Natural killer cell treated with Interleukin-12 subunit alpha and Interleukin-12 subunit beta and Interleukin-15 and Interleukin-18, amount 100 ng/mL, for 72 hours (primary cell): ENCODE data around the gene ASB11. TPM values are rescaled to one million over a fixed set of nuclear protein-coding genes. Genes with fewer than 3 reads are reported as not detected.

Experiments used
- ATAC-seq, 2 donors: fragments of 150-1000 bp; cut with Tn5 transposase in 1 of 2; sonication (Bioruptor Pico), chemical (Tn5 transposase) in 1 of 2; 2 replicates each; pipeline ENCODE4 v1.10.0; 2021
- DNase-seq: peaks from one replicate; pipeline ENCODE4 v3.0.0; 2022; ENCODE audit warnings: low spot score
- H3K27ac Mint-ChIP-seq, 2 donors: 1 replicate in 1 of 2; 2 replicates in 1 of 2; pipeline ENCODE4 v1.8.0; 2022; ENCODE audit warnings: mixed read lengths in 2 of 2, mild to moderate bottlenecking in 1 of 2, moderate library complexity in 1 of 2
- H3K27me3 Mint-ChIP-seq, 2 donors: 1 replicate in 1 of 2; 2 replicates in 1 of 2; pipeline ENCODE4 v1.8.0; 2022; ENCODE audit warnings: mixed read lengths in 2 of 2
- H3K36me3 Mint-ChIP-seq: one replicate; pipeline ENCODE4 v1.8.0; 2022; ENCODE audit warnings: mixed read lengths
- H3K4me1 Mint-ChIP-seq, 2 donors: 1 replicate in 1 of 2; 2 replicates in 1 of 2; pipeline ENCODE4 v1.8.0; 2022; ENCODE audit warnings: low read depth in 2 of 2, mixed read lengths in 2 of 2, mild to moderate bottlenecking in 1 of 2
- H3K4me3 Mint-ChIP-seq: one replicate; pipeline ENCODE4 v1.8.0; 2022; ENCODE audit warnings: mixed read lengths
- H3K9me3 Mint-ChIP-seq: 2 replicates; pipeline ENCODE4 v1.8.0; 2022; ENCODE audit warnings: mixed read lengths
- total RNA-seq, 2 donors: library from RNA; stranded (reverse); gene quantifications; one replicate each; pipeline ENCODE4 v1.2.3, GENCODE V29; 2022

ASB11 gene
- not detected for total RNA-seq

GRCh38 chrX:15315509-15315908 is at the start of gene ASB11:
TSS of gene ASB11 (minus strand) at chrX:15315640. CDS start at chrX:15315605, 35 bp downstream.
- DNase-seq (no peak), ATAC-seq (no peak)
- H3K27me3 Mint-ChIP-seq, result peaks cover 0 to 3% of the 10 kb centered on the region in 2 donors
- no peaks in the 10 kb centered on the region for H3K4me1 Mint-ChIP-seq
- no peak within 1 kb of the TSS for H3K27ac Mint-ChIP-seq
- no peaks in the 10 kb centered on the region for H3K36me3 Mint-ChIP-seq
- H3K4me3 Mint-ChIP-seq, result no peak within 1 kb of the TSS
- no peaks in the 10 kb centered on the region for H3K9me3 Mint-ChIP-seq

- no peak for DNase-seq
- Mint-ChIP-seq H3K9me3 (no peaks in the 10 kb centered on the region), H3K4me3 (no peak overlapping the region), H3K27me3 (peaks cover 19 to 28% of the 10 kb centered on the region in 2 donors), H3K27ac (no peak overlapping the region), H3K4me1 (no peaks in the 10 kb centered on the region), H3K36me3 (no peaks in the 10 kb centered on the region)
- ATAC-seq, result no peak
Measured at GRCh38 chrX:15359701-15360100, 44.3 kb upstream of the ASB11 start.

GRCh38 chrX:15358533-15358932 is 43.1 kb upstream of the ASB11 start:
- no peak for ATAC-seq
- Mint-ChIP-seq H3K9me3 (no peaks in the 10 kb centered on the region), H3K4me1 (no peaks in the 10 kb centered on the region), H3K36me3 (no peaks in the 10 kb centered on the region), H3K27me3 (peaks cover 12 to 23% of the 10 kb centered on the region in 2 donors), H3K4me3 (no peak overlapping the region), H3K27ac (no peak overlapping the region)
- DNase-seq, result no peak

- ATAC-seq, result no peak
- H3K27ac Mint-ChIP-seq, result no peak overlapping the region
- H3K4me1 Mint-ChIP-seq, result no peaks in the 10 kb centered on the region
- no peaks in the 10 kb centered on the region for H3K36me3 Mint-ChIP-seq
- no peak overlapping the region for H3K4me3 Mint-ChIP-seq
- peaks cover 12 to 21% of the 10 kb centered on the region in 2 donors for H3K27me3 Mint-ChIP-seq
- DNase-seq, result no peak
- H3K9me3 Mint-ChIP-seq, result no peaks in the 10 kb centered on the region
Measured at GRCh38 chrX:15356444-15356843, 41.0 kb upstream of the ASB11 start.

- Mint-ChIP-seq H3K27ac (no peak overlapping the region), H3K9me3 (no peaks in the 10 kb centered on the region), H3K4me3 (no peak overlapping the region), H3K27me3 (peaks cover 12 to 20% of the 10 kb centered on the region in 2 donors), H3K4me1 (no peaks in the 10 kb centered on the region), H3K36me3 (no peaks in the 10 kb centered on the region)
- no peak for DNase-seq
- no peak for ATAC-seq
Measured at GRCh38 chrX:15350329-15350996, 35.0 kb upstream of the ASB11 start.

GRCh38 chrX:15349046-15349445 is 33.6 kb upstream of the ASB11 start:
- DNase-seq, result no peak

GRCh38 chrX:15345976-15346375 is 30.5 kb upstream of the ASB11 start:
- Mint-ChIP-seq H3K9me3 (no peaks in the 10 kb centered on the region), H3K27me3 (peaks cover 22 to 29% of the 10 kb centered on the region in 2 donors), H3K27ac (no peak overlapping the region), H3K4me3 (no peak overlapping the region), H3K4me1 (no peaks in the 10 kb centered on the region), H3K36me3 (no peaks in the 10 kb centered on the region)
- no peak for DNase-seq
- ATAC-seq, result no peak

More at GRCh38 chrX:15349046-15349445, 33.6 kb upstream of the ASB11 start:
- no peaks in the 10 kb centered on the region for H3K4me1 Mint-ChIP-seq
- no peaks in the 10 kb centered on the region for H3K36me3 Mint-ChIP-seq
- H3K27me3 Mint-ChIP-seq, result peaks cover 13 to 21% of the 10 kb centered on the region in 2 donors
- no peak for ATAC-seq
- H3K9me3 Mint-ChIP-seq, result no peaks in the 10 kb centered on the region
- H3K4me3 Mint-ChIP-seq, result no peak overlapping the region
- H3K27ac Mint-ChIP-seq, result no peak overlapping the region

GRCh38 chrX:15344106-15344505 is 28.7 kb upstream of the ASB11 start:
- no peak overlapping the region for H3K27ac Mint-ChIP-seq
- peaks cover 28 to 32% of the 10 kb centered on the region in 2 donors for H3K27me3 Mint-ChIP-seq
- H3K36me3 Mint-ChIP-seq, result no peaks in the 10 kb centered on the region
- DNase-seq (no peak), ATAC-seq (no peak)
- no peaks in the 10 kb centered on the region for H3K4me1 Mint-ChIP-seq
- H3K9me3 Mint-ChIP-seq, result no peaks in the 10 kb centered on the region
- no peak overlapping the region for H3K4me3 Mint-ChIP-seq

- DNase-seq (no peak), ATAC-seq (no peak)
- H3K9me3 Mint-ChIP-seq, result no peaks in the 10 kb centered on the region
- peaks cover 21 to 23% of the 10 kb centered on the region in 2 donors for H3K27me3 Mint-ChIP-seq
- H3K4me3 Mint-ChIP-seq, result no peak overlapping the region
- H3K4me1 Mint-ChIP-seq, result no peaks in the 10 kb centered on the region
- no peaks in the 10 kb centered on the region for H3K36me3 Mint-ChIP-seq
- no peak overlapping the region for H3K27ac Mint-ChIP-seq
Measured at GRCh38 chrX:15343075-15343476, 27.6 kb upstream of the ASB11 start.

GRCh38 chrX:15340867-15341266 is 25.4 kb upstream of the ASB11 start:
- no peaks in the 10 kb centered on the region for H3K36me3 Mint-ChIP-seq
- ATAC-seq (no peak), DNase-seq (no peak)
- H3K27ac Mint-ChIP-seq, result no peak overlapping the region
- peaks cover 25 to 27% of the 10 kb centered on the region in 2 donors for H3K27me3 Mint-ChIP-seq
- no peaks in the 10 kb centered on the region for H3K9me3 Mint-ChIP-seq
- H3K4me3 Mint-ChIP-seq, result no peak overlapping the region
- peaks cover 2 to 8% of the 10 kb centered on the region in 2 donors for H3K4me1 Mint-ChIP-seq

- Mint-ChIP-seq H3K36me3 (peaks cover 5% of the 10 kb centered on the region), H3K27ac (peak overlapping the region; percentile 81 to 88), H3K4me1 (peaks cover 5 to 16% of the 10 kb centered on the region in 2 donors), H3K9me3 (no peaks in the 10 kb centered on the region), H3K27me3 (peaks cover 15 to 19% of the 10 kb centered on the region in 2 donors), H3K4me3 (peak overlapping the region; percentile 87)
- DNase-seq (no peak), ATAC-seq (peak; percentile 25 to 26)
Measured at GRCh38 chrX:15336023-15336413, 20.6 kb upstream of the ASB11 start.

GRCh38 chrX:15335135-15336022 is 19.9 kb upstream of the ASB11 start, which contains the start of gene PIGA:
TSS of gene PIGA (minus strand) at chrX:15335523. CDS start at chrX:15331930, 3,593 bp downstream.
- H3K27me3 Mint-ChIP-seq, result peaks cover 9 to 14% of the 10 kb centered on the region in 2 donors
- peaks cover 5% of the 10 kb centered on the region for H3K36me3 Mint-ChIP-seq
- peak; percentile 95 for DNase-seq
- H3K4me3 Mint-ChIP-seq, result peak within 1 kb of the TSS; percentile 87
- no peaks in the 10 kb centered on the region for H3K9me3 Mint-ChIP-seq
- H3K27ac Mint-ChIP-seq, result peak within 1 kb of the TSS; percentile 81 to 88
- H3K4me1 Mint-ChIP-seq, result peaks cover 5 to 16% of the 10 kb centered on the region in 2 donors
- ATAC-seq, result peak; percentile 98 to 99

GRCh38 chrX:15334561-15334960 is 19.1 kb upstream of the ASB11 start:
- Mint-ChIP-seq H3K4me1 (peaks cover 5 to 16% of the 10 kb centered on the region in 2 donors), H3K36me3 (peaks cover 5% of the 10 kb centered on the region), H3K27me3 (peaks cover 9 to 14% of the 10 kb centered on the region in 2 donors), H3K4me3 (peak overlapping the region; percentile 87), H3K27ac (peak overlapping the region; percentile 81 to 88), H3K9me3 (no peaks in the 10 kb centered on the region)
- DNase-seq (no peak), ATAC-seq (no peak)

GRCh38 chrX:15328821-15329220 is 13.4 kb upstream of the ASB11 start:
- ATAC-seq (no peak), DNase-seq (no peak)
- Mint-ChIP-seq H3K4me1 (peaks cover 2 to 7% of the 10 kb centered on the region in 2 donors), H3K9me3 (no peaks in the 10 kb centered on the region), H3K27ac (no peak overlapping the region), H3K27me3 (no peaks in the 10 kb centered on the region), H3K4me3 (no peak overlapping the region), H3K36me3 (peaks cover 5% of the 10 kb centered on the region)
